IMR-90 (cell line): ENCODE results near the gene KIAA0825. TPM values are rescaled to one million over a fixed set of nuclear protein-coding genes. Genes with fewer than 3 reads are reported as not detected.

ENCODE experiments used
- ATAC-seq: fragments of 200-7000 bp; cut with Tn5 transposase; 2 replicates; pipeline ENCODE4 v1.9.1; 2020; ENCODE audit warnings: low read depth, mild to moderate bottlenecking, moderate library complexity
- BruUV-seq: library from RNA; stranded (reverse); fragments of 400-500 nt; replicated peaks from 2 replicates; lab custom pipeline; 2021; lab: Mats Ljungman, UMichigan
- CTCF ChIA-PET: fragments of 300-600 bp; formaldehyde crosslinking; extraction: SDS; loops from one replicate; lab custom pipeline; 2021; ENCODE audit warnings: antibody characterized with exemption; lab: Yijun Ruan, JAX
- POLR2A ChIA-PET: fragments of 300-600 bp; sonication (Branson Sonifier 250); formaldehyde crosslinking; loops from one replicate; lab custom pipeline; 2022; ENCODE audit warnings: antibody characterized with exemption; ENCODE audit not compliant: unreplicated experiment; lab: Charles Lee
- DNase-seq: peaks from one replicate; pipeline ENCODE4 v3.0.0; 2013
- H2AFZ ChIP-seq: replicated peaks from 2 replicates; pipeline ENCODE3; 2013; ENCODE audit warnings: low read length, mild to moderate bottlenecking; ENCODE audit not compliant: poor library complexity
- H2AK5ac ChIP-seq: 2 replicates; pipeline ENCODE4 v1.6.1; 2013; ENCODE audit warnings: low read depth, low read length, inconsistent platforms
- H2AK9ac ChIP-seq: replicated peaks from 2 replicates; pipeline ENCODE3; 2013; ENCODE audit warnings: mild to moderate bottlenecking, low read depth, low read length, moderate library complexity; ENCODE audit not compliant: poor library complexity
- H2BK120ac ChIP-seq: 2 replicates; pipeline ENCODE4 v1.6.1; 2013; ENCODE audit warnings: low read depth, low read length, inconsistent platforms
- H2BK15ac ChIP-seq: 3 replicates; pipeline ENCODE4 v1.6.1; 2013; ENCODE audit warnings: low read depth, low read length, inconsistent platforms
- H2BK20ac ChIP-seq: 2 replicates; pipeline ENCODE4 v1.6.1; 2013; ENCODE audit warnings: low read depth, mild to moderate bottlenecking, inconsistent platforms, low read length, moderate library complexity
- H2BK5ac ChIP-seq: 2 replicates; pipeline ENCODE4 v1.6.1; 2013; ENCODE audit warnings: mild to moderate bottlenecking, low read depth, low read length, inconsistent platforms; ENCODE audit not compliant: poor library complexity, severe bottlenecking
- H3K14ac ChIP-seq: replicated peaks from 2 replicates; pipeline ENCODE4 v1.6.1; 2013; ENCODE audit warnings: low read depth, low read length, inconsistent platforms
- H3K18ac ChIP-seq: 2 replicates; pipeline ENCODE4 v1.6.1; 2013; ENCODE audit warnings: low read depth, low read length, control low read depth
- H3K23ac ChIP-seq: 2 replicates; pipeline ENCODE4 v1.6.1; 2013; ENCODE audit warnings: low read depth, low read length, inconsistent platforms
- H3K27ac ChIP-seq: 2 replicates; pipeline ENCODE4 v1.5.1; 2013; ENCODE audit warnings: mild to moderate bottlenecking, control low read depth, low read length; ENCODE audit not compliant: insufficient read depth
- H3K27me3 ChIP-seq: 2 replicates; pipeline ENCODE4 v1.6.1; 2013; ENCODE audit warnings: low read length; ENCODE audit not compliant: control insufficient read depth, insufficient read depth
- H3K36me3 ChIP-seq: 2 replicates; pipeline ENCODE4 v1.6.1; 2013; ENCODE audit warnings: low read length, mixed read lengths; ENCODE audit not compliant: control insufficient read depth, insufficient read depth
- H3K4ac ChIP-seq: 2 replicates; pipeline ENCODE4 v1.6.1; 2013; ENCODE audit warnings: low read depth, low read length, inconsistent platforms
- H3K4me1 ChIP-seq: 2 replicates; pipeline ENCODE4 v1.6.1; 2013; ENCODE audit warnings: low read length, mixed read lengths; ENCODE audit not compliant: control insufficient read depth, insufficient read depth
- H3K4me2 ChIP-seq: 2 replicates; pipeline ENCODE4 v1.6.1; 2013; ENCODE audit warnings: low read depth, mild to moderate bottlenecking, control low read depth, low read length, moderate library complexity
- H3K4me3 ChIP-seq: 2 replicates; pipeline ENCODE4 v1.5.1; 2013; ENCODE audit warnings: low read depth, mild to moderate bottlenecking, control low read depth, low read length, moderate library complexity; ENCODE audit not compliant: insufficient read depth
- H3K56ac ChIP-seq: 2 replicates; pipeline ENCODE4 v1.6.1; 2013; ENCODE audit warnings: low read length, inconsistent platforms; ENCODE audit not compliant: insufficient read depth; ENCODE audit errors: extremely low read depth
- H3K79me1 ChIP-seq, 2 experiments: 2 replicates each; pipeline ENCODE4 v1.6.1; 2013; ENCODE audit warnings: low read length in 2 of 2, inconsistent platforms in 1 of 2, low read depth in 1 of 2
- H3K9ac ChIP-seq: 2 replicates; pipeline ENCODE4 v1.6.1; 2013; ENCODE audit warnings: low read depth, low read length, control low read depth
- H3K9me1 ChIP-seq: 2 replicates; pipeline ENCODE4 v1.6.1; 2013; ENCODE audit warnings: low read length, inconsistent platforms; ENCODE audit not compliant: insufficient read depth
- H3K9me3 ChIP-seq: 2 replicates; pipeline ENCODE4 v1.6.1; 2013; ENCODE audit warnings: low read length; ENCODE audit not compliant: control insufficient read depth, insufficient read depth
- H4K20me1 ChIP-seq: 2 replicates; pipeline ENCODE4 v1.6.1; 2013; ENCODE audit warnings: low read length, inconsistent platforms; ENCODE audit not compliant: insufficient read depth
- H4K5ac ChIP-seq: 2 replicates; pipeline ENCODE4 v1.6.1; 2013; ENCODE audit warnings: mild to moderate bottlenecking, low read depth, low read length, control low read depth
- H4K8ac ChIP-seq, 2 experiments: 2 replicates each; pipeline ENCODE4 v1.6.1; 2013; ENCODE audit warnings: low read depth in 2 of 2, low read length in 2 of 2, control low read depth in 1 of 2, inconsistent platforms in 1 of 2
- H4K91ac ChIP-seq: 2 replicates; pipeline ENCODE4 v1.6.1; 2013; ENCODE audit warnings: low read depth, low read length, inconsistent platforms; ENCODE audit not compliant: insufficient read depth
- BHLHE40 ChIP-seq: fragments of 150-350 bp; IDR thresholded peaks from 2 replicates; pipeline ENCODE4 v1.6.1; 2016; ENCODE audit warnings: mild to moderate bottlenecking, low read depth, low read length
- CEBPB ChIP-seq: IDR thresholded peaks from 2 replicates; pipeline ENCODE4 v1.6.1; 2012; ENCODE audit warnings: low read depth, low read length, improper control_type of control experiment
- CHD1 ChIP-seq: IDR thresholded peaks from 2 replicates; pipeline ENCODE4 v1.6.1; 2012; ENCODE audit warnings: low read depth, low read length, improper control_type of control experiment
- CTCF ChIP-seq: conservative IDR thresholded peaks from 2 replicates; pipeline ENCODE4 v1.5.1; 2012; ENCODE audit warnings: mild to moderate bottlenecking, low read depth, low read length, improper control_type of control experiment
- FOS ChIP-seq: fragments of 150-350 bp; IDR thresholded peaks from 2 replicates; pipeline ENCODE4 v1.6.1; 2016; ENCODE audit warnings: low read depth, low read length
- MAFK ChIP-seq: IDR thresholded peaks from 2 replicates; pipeline ENCODE4 v1.6.1; 2012; ENCODE audit warnings: low read depth, low read length, improper control_type of control experiment
- MAZ ChIP-seq: IDR thresholded peaks from 2 replicates; pipeline ENCODE4 v1.6.1; 2012; ENCODE audit warnings: low read depth, mild to moderate bottlenecking, low read length, improper control_type of control experiment, moderate library complexity, borderline replicate concordance
- MXI1 ChIP-seq: IDR thresholded peaks from 2 replicates; pipeline ENCODE4 v1.6.1; 2012; ENCODE audit warnings: low read depth, mild to moderate bottlenecking, low read length, moderate library complexity, borderline replicate concordance
- NFE2L2 ChIP-seq: fragments of 150-350 bp; IDR thresholded peaks from 2 replicates; pipeline ENCODE4 v1.6.1; 2016; ENCODE audit warnings: low read depth, mild to moderate bottlenecking, low read length
- POLR2A ChIP-seq: IDR thresholded peaks from 2 replicates; pipeline ENCODE4 v1.6.1; 2012; ENCODE audit warnings: mild to moderate bottlenecking, low read depth, low read length
- RAD21 ChIP-seq: IDR thresholded peaks from 2 replicates; pipeline ENCODE4 v1.6.1; 2012; ENCODE audit warnings: low read length, improper control_type of control experiment
- RCOR1 ChIP-seq: IDR thresholded peaks from 2 replicates; pipeline ENCODE4 v1.6.1; 2012; ENCODE audit warnings: mild to moderate bottlenecking, low read length, improper control_type of control experiment; ENCODE audit not compliant: insufficient replicate concordance
- RFX5 ChIP-seq: IDR thresholded peaks from 2 replicates; pipeline ENCODE4 v1.8.0; 2012; ENCODE audit warnings: low read depth, mild to moderate bottlenecking, low read length, moderate library complexity
- SMC3 ChIP-seq: fragments of 150-350 bp; IDR thresholded peaks from 2 replicates; pipeline ENCODE4 v1.6.1; 2016; ENCODE audit warnings: low read depth, mild to moderate bottlenecking, antibody characterized with exemption, low read length, moderate library complexity
- WGBS, 2 experiments: methylation state at CpG; one replicate each; pipeline versions ENCODE4 v1.1.5 to v1.1.7; 2013; ENCODE audit warnings: missing lambda C conversion rate in 2 of 2; ENCODE audit not compliant: insufficient read length in 1 of 2; ENCODE audit errors: extremely low coverage in 2 of 2; 5-methylcytosine and 5-hydroxymethylcytosine counted together
- dilution Hi-C: fragments of 300-500 bp; cut with HindIII; formaldehyde crosslinking; loops from one replicate; pipeline ENCODE4 v1.14.3; 2018; ENCODE audit warnings: low sequenced_read_pairs; ENCODE audit not compliant: unreplicated experiment
- in situ Hi-C: fragments of 300-500 bp; cut with MboI; formaldehyde crosslinking; loops from 3 replicates; pipeline ENCODE4 v1.14.3; 2019; ENCODE audit warnings: low sequenced_read_pairs, inconsistent platforms, mixed read lengths
- intact Hi-C: fragments of 100-400 bp; cut with micrococcal nuclease; formaldehyde crosslinking; loops from 2 replicates; pipeline ENCODE4 v1.10.0; 2022
- polyA plus RNA-seq, 3 experiments: library from polyadenylated mRNA; depleted of rRNA; stranded (reverse); fragments of >200 nt; gene quantifications; 2 replicates each; pipeline ENCODE4 v1.2.3, GENCODE V29; 2012; ENCODE audit warnings: low replicate concordance in 1 of 3
- total RNA-seq: library from RNA; depleted of rRNA; stranded (reverse); fragments of >200 nt; gene quantifications from 2 replicates; pipeline ENCODE4 v1.2.3, GENCODE V29; 2012
- TF ChIP-seq, protein P1 (sequence below): fragments of 150-350 bp; IDR thresholded peaks from 2 replicates; pipeline ENCODE4 v1.6.1; 2017; ENCODE audit warnings: mild to moderate bottlenecking, antibody characterized with exemption, low read length, low read depth
- TF ChIP-seq, protein P2 (sequence below): fragments of 150-350 bp; IDR thresholded peaks from 2 replicates; pipeline ENCODE4 v1.6.1; 2016; ENCODE audit warnings: low read depth, mild to moderate bottlenecking, low read length, moderate library complexity, borderline replicate concordance

KIAA0825 gene
- total and polyA plus RNA-seq, 2 of the 4 experiments (the other 2 are of a cell fraction), result 0.46 to 1.8 TPM

DNA sequence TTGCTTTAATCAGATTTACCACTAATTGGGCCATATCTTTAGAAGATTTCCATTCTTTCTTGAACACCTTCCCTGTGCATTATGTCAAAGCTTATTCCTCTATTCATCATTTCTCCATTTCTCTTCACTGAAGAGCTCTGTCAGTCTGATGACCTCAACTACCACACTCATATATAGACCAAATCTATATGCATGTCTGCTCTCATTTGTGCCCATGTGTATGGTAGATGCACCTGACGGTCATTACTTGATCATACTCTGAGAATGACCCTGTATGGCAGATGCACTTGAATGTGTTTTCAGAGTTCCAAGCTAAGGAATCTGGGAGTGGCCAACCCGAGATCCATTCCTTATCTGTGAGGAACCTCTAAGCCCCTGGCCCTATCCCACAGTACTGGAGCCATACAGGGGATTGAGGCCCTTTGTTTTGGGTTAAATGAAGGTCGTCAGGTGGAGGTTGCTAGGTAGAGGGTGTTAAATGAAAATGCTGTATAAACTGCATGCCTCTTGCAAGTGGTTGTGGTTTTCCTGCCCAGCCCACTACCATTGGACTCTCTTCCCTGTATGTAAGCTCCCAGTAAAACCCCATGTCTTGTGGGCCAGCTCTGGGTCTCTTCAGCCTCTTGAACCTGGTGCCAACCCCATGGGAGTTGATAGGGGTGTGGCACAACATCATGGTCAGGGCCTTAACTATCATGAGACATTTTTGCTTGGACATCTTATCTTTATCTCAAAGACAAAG lies 229.5 kb downstream of the KIAA0825 start:
- H2AFZ ChIP-seq, result no peak overlapping the region
- H3K9me3 ChIP-seq, result no peaks in the 10 kb centered on the region
- H4K91ac ChIP-seq, result no peak overlapping the region
- H3K4ac ChIP-seq, result no peak overlapping the region
- no peak overlapping the region for H2BK120ac ChIP-seq
- H2AK5ac ChIP-seq, result no peak overlapping the region
- H3K36me3 ChIP-seq, result no peaks in the 10 kb centered on the region
- no peak overlapping the region for H3K23ac ChIP-seq
- H3K27ac ChIP-seq, result no peak overlapping the region
- no peak overlapping the region for H3K56ac ChIP-seq
- no peaks in the 10 kb centered on the region for H3K4me1 ChIP-seq
- CTCF ChIA-PET, result no interaction called here
- dilution Hi-C loops, result no loop called here
- WGBS, 2 experiments, result no CpG with 5 or more reads among the region's 3 CpGs
- POLR2A ChIA-PET, result no interaction called here
- in situ Hi-C loops, result no loop called here
- H4K8ac ChIP-seq, result no peak overlapping the region
- TF ChIP-seq POLR2A (no peak), MXI1 (no peak), RAD21 (no peak), RCOR1 (no peak), RFX5 (no peak), BHLHE40 (no peak), CTCF (no peak), CHD1 (no peak), SMC3 (no peak), FOS (no peak), MAZ (no peak), MAFK (no peak), NFE2L2 (no peak), CEBPB (no peak)
- TF ChIP-seq, protein P1, sequence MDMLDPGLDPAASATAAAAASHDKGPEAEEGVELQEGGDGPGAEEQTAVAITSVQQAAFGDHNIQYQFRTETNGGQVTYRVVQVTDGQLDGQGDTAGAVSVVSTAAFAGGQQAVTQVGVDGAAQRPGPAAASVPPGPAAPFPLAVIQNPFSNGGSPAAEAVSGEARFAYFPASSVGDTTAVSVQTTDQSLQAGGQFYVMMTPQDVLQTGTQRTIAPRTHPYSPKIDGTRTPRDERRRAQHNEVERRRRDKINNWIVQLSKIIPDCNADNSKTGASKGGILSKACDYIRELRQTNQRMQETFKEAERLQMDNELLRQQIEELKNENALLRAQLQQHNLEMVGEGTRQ, result no peak
- TF ChIP-seq, protein P2, sequence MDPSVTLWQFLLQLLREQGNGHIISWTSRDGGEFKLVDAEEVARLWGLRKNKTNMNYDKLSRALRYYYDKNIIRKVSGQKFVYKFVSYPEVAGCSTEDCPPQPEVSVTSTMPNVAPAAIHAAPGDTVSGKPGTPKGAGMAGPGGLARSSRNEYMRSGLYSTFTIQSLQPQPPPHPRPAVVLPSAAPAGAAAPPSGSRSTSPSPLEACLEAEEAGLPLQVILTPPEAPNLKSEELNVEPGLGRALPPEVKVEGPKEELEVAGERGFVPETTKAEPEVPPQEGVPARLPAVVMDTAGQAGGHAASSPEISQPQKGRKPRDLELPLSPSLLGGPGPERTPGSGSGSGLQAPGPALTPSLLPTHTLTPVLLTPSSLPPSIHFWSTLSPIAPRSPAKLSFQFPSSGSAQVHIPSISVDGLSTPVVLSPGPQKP, result no peak
- no peak overlapping the region for H2BK20ac ChIP-seq
- no peak overlapping the region for H3K4me3 ChIP-seq
- no peak overlapping the region for H3K18ac ChIP-seq
- H3K79me1 ChIP-seq, result no peaks in the 10 kb centered on the region
- H3K27me3 ChIP-seq, result no peaks in the 10 kb centered on the region
- no peak overlapping the region for H2BK15ac ChIP-seq
- no peak overlapping the region for H4K5ac ChIP-seq
- H3K9me1 ChIP-seq, result no peaks in the 10 kb centered on the region
- H2AK9ac ChIP-seq, result no peak overlapping the region
- ATAC-seq (no peak), DNase-seq (no peak)
- no TSS peak for BruUV-seq
- H3K4me2 ChIP-seq, result no peak overlapping the region
- intact Hi-C loops, result no loop called here
- H3K9ac ChIP-seq, result no peak overlapping the region
- H2BK5ac ChIP-seq, result no peak overlapping the region
- H3K14ac ChIP-seq, result no peak overlapping the region
- H4K20me1 ChIP-seq, result no peaks in the 10 kb centered on the region
